ENCODE results near the gene DBNDD2. TPM values are rescaled to one million over a fixed set of nuclear protein-coding genes. Genes with fewer than 3 reads are reported as not detected.
A peak's percentile ranks its signal among the peaks of the same experiment; 100 is the strongest.

The DBNDD2 gene
- total RNA-seq, 1 donor from 2014 or later = 10.2 TPM

- Histone ChIP-seq H3K36me3 (no peaks in the 10 kb centered on the region), H3K9ac (no peak overlapping the region), H3K4me2 (peak overlapping the region; percentile 32), H3F3A (ENCODE audit: low read depth) (peaks cover 5% of the 10 kb centered on the region), H3K4me1 (peaks cover 14% of the 10 kb centered on the region), H3K4me3 (no peak overlapping the region), H3K9me3 (ENCODE audit: low read depth) (no peaks in the 10 kb centered on the region), H4K20me1 (ENCODE audit: low read depth) (peaks cover 15% of the 10 kb centered on the region), H3K27me3 (no peaks in the 10 kb centered on the region), H2AFZ (replicated peaks) (no peak overlapping the region), H3K79me2 (ENCODE audit: low read depth) (peaks cover 22% of the 10 kb centered on the region), H3K27ac (no peak overlapping the region)
- Mint-ChIP-seq H3K9me3 (no peaks in the 10 kb centered on the region), H3K36me3 (peaks cover 10% of the 10 kb centered on the region), H3K4me3 (peak overlapping the region; percentile 41), H3K4me1 (peaks cover 25% of the 10 kb centered on the region), H3K27me3 (ENCODE audit: insufficient read depth, low read depth) (no peaks in the 10 kb centered on the region), H3K27ac (peak overlapping the region; percentile 63)
- DNase-seq (ENCODE audit: low spot score) = no peak
- TF ChIP-seq CTCF (IDR thresholded peaks at IDR 0.05) = no peak
- TF ChIP-seq EZH2phosphoT487 (IDR thresholded peaks at IDR 0.05) = no peak
- no peak for TF ChIP-seq EZH2 (IDR thresholded peaks at IDR 0.05)
Observed at GRCh38 chr20:45365444-45365970, 42.6 kb upstream of the DBNDD2 start.

- no peak for TF ChIP-seq EZH2 (IDR thresholded peaks at IDR 0.05)
- TF ChIP-seq CTCF (IDR thresholded peaks at IDR 0.05) = no peak
- TF ChIP-seq EZH2phosphoT487 (IDR thresholded peaks at IDR 0.05) = no peak
- H3K9me3 ChIP-seq (ENCODE audit: low read depth) = no peaks in the 10 kb centered on the region
- peaks cover 15% of the 10 kb centered on the region for H4K20me1 ChIP-seq (ENCODE audit: low read depth)
- H3K27me3 ChIP-seq = no peaks in the 10 kb centered on the region
- Mint-ChIP-seq H3K4me1 (peaks cover 25% of the 10 kb centered on the region), H3K9me3 (no peaks in the 10 kb centered on the region), H3K4me3 (no peak overlapping the region), H3K27me3 (ENCODE audit: insufficient read depth, low read depth) (no peaks in the 10 kb centered on the region), H3K27ac (no peak overlapping the region), H3K36me3 (peaks cover 10% of the 10 kb centered on the region)
- H2AFZ ChIP-seq (replicated peaks) = no peak overlapping the region
- no peak overlapping the region for H3K27ac ChIP-seq
- H3F3A ChIP-seq (ENCODE audit: low read depth) = peaks cover 5% of the 10 kb centered on the region
- no peak for DNase-seq (ENCODE audit: low spot score)
- peaks cover 14% of the 10 kb centered on the region for H3K4me1 ChIP-seq
- peaks cover 22% of the 10 kb centered on the region for H3K79me2 ChIP-seq (ENCODE audit: low read depth)
- H3K36me3 ChIP-seq = no peaks in the 10 kb centered on the region
- H3K9ac ChIP-seq = no peak overlapping the region
- H3K4me2 ChIP-seq = no peak overlapping the region
- no peak overlapping the region for H3K4me3 ChIP-seq
Observed at GRCh38 chr20:45366192-45366591, 41.9 kb upstream of the DBNDD2 start.

- Histone ChIP-seq H3F3A (ENCODE audit: low read depth) (peaks cover 5% of the 10 kb centered on the region), H2AFZ (replicated peaks) (no peak overlapping the region), H3K4me2 (no peak overlapping the region), H3K4me3 (no peak overlapping the region), H3K4me1 (peaks cover 14% of the 10 kb centered on the region), H3K27ac (no peak overlapping the region), H3K9ac (no peak overlapping the region), H3K27me3 (no peaks in the 10 kb centered on the region), H3K9me3 (ENCODE audit: low read depth) (no peaks in the 10 kb centered on the region), H3K36me3 (no peaks in the 10 kb centered on the region), H4K20me1 (ENCODE audit: low read depth) (peaks cover 15% of the 10 kb centered on the region), H3K79me2 (ENCODE audit: low read depth) (peaks cover 22% of the 10 kb centered on the region)
- H3K27me3 Mint-ChIP-seq (ENCODE audit: insufficient read depth, low read depth) = no peaks in the 10 kb centered on the region
- DNase-seq (ENCODE audit: low spot score) = no peak
- H3K36me3 Mint-ChIP-seq = peaks cover 10% of the 10 kb centered on the region
- no peaks in the 10 kb centered on the region for H3K9me3 Mint-ChIP-seq
- H3K4me3 Mint-ChIP-seq = no peak overlapping the region
- peaks cover 25% of the 10 kb centered on the region for H3K4me1 Mint-ChIP-seq
- TF ChIP-seq CTCF (IDR thresholded peaks at IDR 0.05) (no peak), EZH2phosphoT487 (IDR thresholded peaks at IDR 0.05) (no peak), EZH2 (IDR thresholded peaks at IDR 0.05) (no peak)
- H3K27ac Mint-ChIP-seq = no peak overlapping the region
Observed at GRCh38 chr20:45366631-45367030, 41.5 kb upstream of the DBNDD2 start.

Data from neural progenitor cell (in vitro differentiated cells).